Measurements from ENCODE around the gene GALNT2.

Gene GALNT2

DNA sequence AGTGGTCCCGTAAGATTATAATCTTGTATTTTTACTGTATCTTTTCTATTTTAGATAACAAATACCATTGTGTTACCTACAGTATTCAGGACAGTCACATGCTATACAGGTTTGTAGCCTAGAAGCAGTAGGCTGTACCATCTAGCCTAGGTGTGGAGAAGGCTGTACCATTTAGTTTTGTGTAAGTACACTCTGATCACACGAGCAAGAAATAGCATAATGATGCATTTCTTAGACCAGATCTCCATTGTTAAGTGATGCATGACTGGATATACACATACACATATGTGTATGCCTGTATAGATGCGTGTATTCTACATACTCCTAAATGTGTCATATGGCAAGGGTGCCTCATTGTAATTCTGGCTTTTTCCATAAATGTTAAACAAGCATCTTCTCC, 33.9 kb downstream of the GALNT2 start:
- TF ChIP-seq, protein P1, sequence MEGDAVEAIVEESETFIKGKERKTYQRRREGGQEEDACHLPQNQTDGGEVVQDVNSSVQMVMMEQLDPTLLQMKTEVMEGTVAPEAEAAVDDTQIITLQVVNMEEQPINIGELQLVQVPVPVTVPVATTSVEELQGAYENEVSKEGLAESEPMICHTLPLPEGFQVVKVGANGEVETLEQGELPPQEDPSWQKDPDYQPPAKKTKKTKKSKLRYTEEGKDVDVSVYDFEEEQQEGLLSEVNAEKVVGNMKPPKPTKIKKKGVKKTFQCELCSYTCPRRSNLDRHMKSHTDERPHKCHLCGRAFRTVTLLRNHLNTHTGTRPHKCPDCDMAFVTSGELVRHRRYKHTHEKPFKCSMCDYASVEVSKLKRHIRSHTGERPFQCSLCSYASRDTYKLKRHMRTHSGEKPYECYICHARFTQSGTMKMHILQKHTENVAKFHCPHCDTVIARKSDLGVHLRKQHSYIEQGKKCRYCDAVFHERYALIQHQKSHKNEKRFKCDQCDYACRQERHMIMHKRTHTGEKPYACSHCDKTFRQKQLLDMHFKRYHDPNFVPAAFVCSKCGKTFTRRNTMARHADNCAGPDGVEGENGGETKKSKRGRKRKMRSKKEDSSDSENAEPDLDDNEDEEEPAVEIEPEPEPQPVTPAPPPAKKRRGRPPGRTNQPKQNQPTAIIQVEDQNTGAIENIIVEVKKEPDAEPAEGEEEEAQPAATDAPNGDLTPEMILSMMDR (IDR thresholded peaks at IDR 0.05) = no peak
- TF ChIP-seq ZFX (IDR thresholded peaks at IDR 0.05; ENCODE audit: borderline replicate concordance) = no peak
- no peak overlapping the region for H3K27ac ChIP-seq

DNA sequence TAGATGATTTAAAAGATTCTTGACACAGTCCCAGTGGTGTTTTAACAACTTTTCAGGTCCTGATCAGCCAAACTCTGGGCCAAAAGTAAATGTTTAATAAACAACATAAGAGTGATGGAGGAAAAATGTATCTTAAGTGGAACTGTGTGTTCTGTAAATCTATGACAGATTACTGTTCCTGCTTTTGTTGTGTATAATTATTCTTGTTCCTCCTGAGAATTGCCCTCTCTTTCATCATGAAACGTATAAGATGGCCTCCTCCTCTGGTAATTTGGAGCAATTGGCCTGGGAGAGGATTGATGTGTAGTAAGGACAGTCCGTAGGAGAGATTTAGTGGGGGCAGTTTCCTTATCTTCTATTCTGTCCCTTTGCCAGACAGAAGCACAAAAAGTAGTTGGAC, 34.5 kb downstream of the GALNT2 start:
- no peak overlapping the region for H3K27ac ChIP-seq
- no peak for TF ChIP-seq ZFX (IDR thresholded peaks at IDR 0.05; ENCODE audit: borderline replicate concordance)
- TF ChIP-seq, protein P1 (IDR thresholded peaks at IDR 0.05) = no peak

DNA sequence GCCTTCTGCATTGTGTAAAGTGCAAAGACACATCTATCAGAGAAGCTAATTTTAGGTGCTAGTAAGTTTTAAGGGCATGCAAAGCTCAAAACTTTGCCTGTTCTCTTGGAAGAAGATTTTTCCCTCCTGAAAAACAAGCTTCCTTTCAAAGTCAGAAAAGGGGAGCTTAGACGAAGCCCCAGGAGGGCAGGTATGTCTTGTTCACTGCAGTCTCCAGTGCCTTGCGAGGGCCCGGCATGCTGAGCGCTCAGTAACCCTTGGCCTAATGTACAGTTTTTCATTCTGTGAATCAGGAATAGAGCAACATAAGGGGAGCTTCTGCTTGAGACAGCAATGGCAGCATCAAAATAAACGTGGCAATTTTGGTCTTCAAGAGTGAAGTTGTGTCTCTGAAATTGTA, 35.0 kb downstream of the GALNT2 start:
- no peak for TF ChIP-seq ZFX (IDR thresholded peaks at IDR 0.05; ENCODE audit: borderline replicate concordance)
- TF ChIP-seq, protein P1 (IDR thresholded peaks at IDR 0.05) = no peak
- H3K27ac ChIP-seq = no peak overlapping the region

DNA sequence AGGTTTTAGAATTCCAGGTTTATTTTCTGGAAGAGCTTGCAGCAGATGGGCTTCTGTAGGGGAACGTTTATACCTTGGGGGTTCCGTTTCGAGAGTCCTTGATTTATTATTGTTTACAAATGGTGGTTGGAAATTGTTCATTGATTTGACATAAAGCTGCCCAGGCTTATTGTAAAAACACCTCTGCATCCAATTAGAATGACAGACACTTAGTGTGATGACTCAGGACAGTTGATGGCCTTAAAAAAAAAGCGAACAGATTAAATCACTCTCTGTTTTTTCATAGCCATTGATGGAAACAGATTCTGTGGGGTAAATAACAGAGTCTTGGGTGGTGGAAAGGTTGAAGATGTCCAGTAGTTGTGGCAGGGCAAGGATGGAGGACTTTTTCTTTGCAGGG, 35.4 kb downstream of the GALNT2 start:
- TF ChIP-seq, protein P1 (IDR thresholded peaks at IDR 0.05) = no peak
- no peak for TF ChIP-seq ZFX (IDR thresholded peaks at IDR 0.05; ENCODE audit: borderline replicate concordance)
- no peak overlapping the region for H3K27ac ChIP-seq

DNA sequence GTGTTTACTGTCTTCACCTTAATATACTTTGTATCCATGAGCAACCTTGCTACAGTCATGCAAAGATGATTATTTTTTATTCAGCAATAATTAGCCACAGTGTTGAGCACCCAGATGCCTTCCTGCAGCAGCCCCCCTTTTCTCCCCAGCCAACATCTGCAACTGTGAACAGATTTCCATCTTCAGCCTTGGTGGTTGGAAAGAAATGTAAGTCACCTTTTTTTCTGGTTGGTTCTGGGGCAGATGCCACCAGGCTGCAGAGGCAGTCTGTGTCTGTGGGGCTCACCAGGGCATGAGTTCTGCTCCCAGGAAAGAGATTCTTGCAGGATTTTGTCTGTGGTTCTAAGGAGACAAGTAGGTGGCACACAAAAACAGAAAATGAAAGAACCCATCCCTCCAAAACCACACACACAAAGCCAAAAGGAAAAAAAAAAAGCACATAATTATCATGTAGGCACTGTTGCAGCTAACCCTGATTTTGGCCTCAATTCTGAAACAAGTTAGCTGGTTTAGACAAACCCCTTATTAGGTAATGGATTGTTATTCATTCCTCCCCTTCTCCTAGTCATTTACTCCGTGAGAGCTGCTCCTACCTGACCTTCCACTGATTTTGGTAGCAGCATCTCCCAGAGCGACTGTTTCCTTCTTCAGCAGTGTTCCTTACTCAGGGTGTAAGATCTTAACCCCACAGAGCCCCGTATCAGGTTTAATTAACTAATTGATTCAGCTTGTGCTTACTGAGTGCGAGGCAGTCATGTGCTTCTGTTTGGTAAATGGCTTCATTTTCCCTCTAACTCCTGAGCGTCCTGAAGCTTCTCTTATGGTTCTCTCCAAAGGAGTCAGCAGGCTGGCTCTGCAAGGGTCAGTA, 36.5 kb downstream of the GALNT2 start:
- TF ChIP-seq, protein P1 (IDR thresholded peaks at IDR 0.05) = no peak
- no peak for TF ChIP-seq ZFX (IDR thresholded peaks at IDR 0.05; ENCODE audit: borderline replicate concordance)
- H3K27ac ChIP-seq = no peak overlapping the region

DNA sequence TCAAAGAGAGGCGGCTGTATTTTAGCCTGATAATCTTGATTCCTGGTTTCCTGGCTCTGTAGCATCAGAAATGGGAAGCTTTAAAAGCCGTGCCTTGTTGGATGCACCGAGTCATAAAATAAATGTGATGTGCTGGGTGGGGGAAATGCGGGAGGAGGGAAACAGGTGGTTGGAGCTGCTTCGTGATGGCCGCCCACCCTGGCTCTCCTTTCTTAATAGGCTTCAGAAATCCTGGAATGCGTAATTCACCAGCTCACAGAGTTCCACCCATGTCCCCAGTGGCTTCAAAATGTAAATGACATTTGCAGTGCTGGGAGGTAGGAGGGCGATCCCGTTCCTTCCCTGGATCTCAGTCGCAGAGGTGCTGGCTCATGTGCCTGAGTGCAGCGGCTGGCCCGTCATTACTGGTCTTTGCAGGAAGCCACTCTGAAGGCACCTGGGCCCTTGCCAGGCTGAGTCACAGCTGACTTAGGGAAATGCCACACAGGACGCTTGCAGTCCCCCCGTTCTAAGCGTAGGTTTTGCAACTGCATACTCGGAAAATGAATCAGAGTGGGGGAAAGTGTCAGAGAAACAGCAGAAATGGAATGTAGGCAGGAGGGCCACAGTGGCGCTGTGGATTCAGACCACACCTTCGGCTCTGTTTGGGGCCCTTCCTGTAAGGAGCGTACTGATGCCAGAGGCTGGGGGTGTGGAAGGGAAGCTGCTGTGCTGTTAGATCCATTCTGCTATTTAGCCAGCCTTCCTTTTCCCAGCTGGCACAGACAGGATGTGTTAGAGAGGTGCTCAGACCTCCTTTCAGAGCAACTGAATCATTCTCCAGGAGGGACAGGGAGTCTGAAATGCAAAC, 37.6 kb downstream of the GALNT2 start:
- H3K27ac ChIP-seq = no peak overlapping the region
- no peak for TF ChIP-seq ZFX (IDR thresholded peaks at IDR 0.05; ENCODE audit: borderline replicate concordance)
- TF ChIP-seq, protein P1 (IDR thresholded peaks at IDR 0.05) = no peak
